Measurements from ENCODE around the gene GP2.

DNA sequence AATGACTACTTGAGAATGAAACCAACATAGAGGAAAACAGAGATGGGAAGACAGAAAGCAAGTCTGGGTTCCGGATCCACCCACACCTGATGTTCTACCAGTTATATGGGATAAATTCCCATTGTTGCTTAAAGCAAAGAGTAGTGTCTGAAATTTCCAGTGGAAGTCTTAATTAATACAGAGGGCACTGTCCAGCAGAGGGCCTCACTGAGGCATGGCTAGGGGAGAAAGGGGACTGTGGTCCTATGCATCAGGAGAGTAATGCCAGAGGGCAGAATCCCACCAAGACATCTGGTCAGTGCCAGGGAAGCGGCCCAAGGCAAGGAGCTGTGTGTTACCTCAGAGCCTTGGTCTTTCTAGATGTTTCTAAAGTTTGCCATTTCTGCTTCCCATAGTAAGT, 32.7 kb upstream of the GP2 start:
- TF ChIP-seq, protein P1, sequence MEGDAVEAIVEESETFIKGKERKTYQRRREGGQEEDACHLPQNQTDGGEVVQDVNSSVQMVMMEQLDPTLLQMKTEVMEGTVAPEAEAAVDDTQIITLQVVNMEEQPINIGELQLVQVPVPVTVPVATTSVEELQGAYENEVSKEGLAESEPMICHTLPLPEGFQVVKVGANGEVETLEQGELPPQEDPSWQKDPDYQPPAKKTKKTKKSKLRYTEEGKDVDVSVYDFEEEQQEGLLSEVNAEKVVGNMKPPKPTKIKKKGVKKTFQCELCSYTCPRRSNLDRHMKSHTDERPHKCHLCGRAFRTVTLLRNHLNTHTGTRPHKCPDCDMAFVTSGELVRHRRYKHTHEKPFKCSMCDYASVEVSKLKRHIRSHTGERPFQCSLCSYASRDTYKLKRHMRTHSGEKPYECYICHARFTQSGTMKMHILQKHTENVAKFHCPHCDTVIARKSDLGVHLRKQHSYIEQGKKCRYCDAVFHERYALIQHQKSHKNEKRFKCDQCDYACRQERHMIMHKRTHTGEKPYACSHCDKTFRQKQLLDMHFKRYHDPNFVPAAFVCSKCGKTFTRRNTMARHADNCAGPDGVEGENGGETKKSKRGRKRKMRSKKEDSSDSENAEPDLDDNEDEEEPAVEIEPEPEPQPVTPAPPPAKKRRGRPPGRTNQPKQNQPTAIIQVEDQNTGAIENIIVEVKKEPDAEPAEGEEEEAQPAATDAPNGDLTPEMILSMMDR (IDR thresholded peaks at IDR 0.05) = no peak
- TF ChIP-seq POLR2A (IDR thresholded peaks at IDR 0.05) (no peak), POLR2AphosphoS5 (IDR thresholded peaks at IDR 0.05) (no peak)
